GM19328 (cell line): ENCODE results near the gene ATAD1.

Experiments used
- ATAC-seq: cut with Tn5 transposase; IDR thresholded peaks from one replicate; pipeline ENCODE4 v1.9.1; 2021; ENCODE audit warnings: mild to moderate bottlenecking, moderate library complexity; ENCODE audit not compliant: unreplicated experiment

The ATAD1 gene

GRCh38 chr10:87722716-87723115, 95.3 kb downstream of the ATAD1 start:
- no peak for ATAC-seq

- no peak for ATAC-seq
Observed at GRCh38 chr10:87721781-87722180, 96.2 kb downstream of the ATAD1 start.

GRCh38 chr10:87720665-87721064, 97.4 kb downstream of the ATAD1 start:
- no peak for ATAC-seq

GRCh38 chr10:87716348-87716670, 101.7 kb downstream of the ATAD1 start:
- ATAC-seq = no peak

- no peak for ATAC-seq
Observed at GRCh38 chr10:87715552-87716347, 102.3 kb downstream of the ATAD1 start.

GRCh38 chr10:87713707-87714106, 104.3 kb downstream of the ATAD1 start:
- no peak for ATAC-seq

GRCh38 chr10:87712913-87713616, 105.0 kb downstream of the ATAD1 start:
- ATAC-seq = no peak

GRCh38 chr10:87707254-87707653, 110.8 kb downstream of the ATAD1 start:
- ATAC-seq = no peak

- ATAC-seq = no peak
Observed at GRCh38 chr10:87706731-87707130, 111.3 kb downstream of the ATAD1 start.

GRCh38 chr10:87705339-87705738, 112.7 kb downstream of the ATAD1 start:
- no peak for ATAC-seq

GRCh38 chr10:87703771-87704170, 114.3 kb downstream of the ATAD1 start:
- ATAC-seq = no peak

- no peak for ATAC-seq
Observed at GRCh38 chr10:87702973-87703294, 115.1 kb downstream of the ATAD1 start.

GRCh38 chr10:87702260-87702972, 115.6 kb downstream of the ATAD1 start:
- no peak for ATAC-seq
